ENCODE results near the gene LAMP1. TPM values are rescaled to one million over a fixed set of nuclear protein-coding genes. Genes with fewer than 3 reads are reported as not detected.
A peak's percentile ranks its signal among the peaks of the same experiment; 100 is the strongest.
"Not testable (repeated sequence)": the region's sequence is repeated elsewhere in the genome, so short reads cannot be mapped to it uniquely, and the experiment has no call there.

The LAMP1 gene
- 78.4 TPM for polyA plus RNA-seq (2012; ENCODE audit: insufficient read depth, insufficient read length)

- peak; percentile 95 for DNase-seq (ENCODE audit: low read depth, low spot score)
- peak within 1 kb of the TSS; percentile 89 for H3K4me3 ChIP-seq (ENCODE audit: low read length)
These were observed at the start of gene LAMP1 for GRCh38 chr13:113296823-113297369. Gene LAMP1, plus strand, starts transcription at chr13:113297239. Its CDS starts 196 bp downstream, at chr13:113297435.

- DNase-seq (ENCODE audit: low read depth, low spot score), result no peak
- no peak overlapping the region for H3K4me3 ChIP-seq (ENCODE audit: low read length)
These were observed 44.4 kb upstream of the LAMP1 start for GRCh38 chr13:113252516-113253095.

- DNase-seq (ENCODE audit: low read depth, low spot score); H3K4me3 ChIP-seq (ENCODE audit: low read length): not testable (repeated sequence)
These were observed 39.1 kb upstream of the LAMP1 start for GRCh38 chr13:113257908-113258307.

GRCh38 chr13:113258321-113259054 lies 38.6 kb upstream of the LAMP1 start:
- no peak for DNase-seq (ENCODE audit: low read depth, low spot score)

GRCh38 chr13:113260996-113261395 lies 36.0 kb upstream of the LAMP1 start:
- H3K4me3 ChIP-seq (ENCODE audit: low read length), result no peak overlapping the region
- DNase-seq (ENCODE audit: low read depth, low spot score), result no peak

More at GRCh38 chr13:113258321-113259054, 38.6 kb upstream of the LAMP1 start:
- no peak overlapping the region for H3K4me3 ChIP-seq (ENCODE audit: low read length)

GRCh38 chr13:113263016-113263415 lies 34.0 kb upstream of the LAMP1 start:
- DNase-seq (ENCODE audit: low read depth, low spot score); H3K4me3 ChIP-seq (ENCODE audit: low read length): not testable (repeated sequence)

- no peak for DNase-seq (ENCODE audit: low read depth, low spot score)
- H3K4me3 ChIP-seq (ENCODE audit: low read length), result no peak overlapping the region
These were observed 29.2 kb upstream of the LAMP1 start for GRCh38 chr13:113267642-113268405.

GRCh38 chr13:113272031-113272430 lies 25.0 kb upstream of the LAMP1 start:
- no peak overlapping the region for H3K4me3 ChIP-seq (ENCODE audit: low read length)
- no peak for DNase-seq (ENCODE audit: low read depth, low spot score)

- no peak overlapping the region for H3K4me3 ChIP-seq (ENCODE audit: low read length)
- no peak for DNase-seq (ENCODE audit: low read depth, low spot score)
These were observed 24.3 kb upstream of the LAMP1 start for GRCh38 chr13:113272701-113273181.

- DNase-seq (ENCODE audit: low read depth, low spot score), result no peak
- H3K4me3 ChIP-seq (ENCODE audit: low read length), result no peak overlapping the region
These were observed 23.7 kb upstream of the LAMP1 start for GRCh38 chr13:113273321-113273720.

- DNase-seq (ENCODE audit: low read depth, low spot score), result no peak
- no peak overlapping the region for H3K4me3 ChIP-seq (ENCODE audit: low read length)
These were observed 23.0 kb upstream of the LAMP1 start for GRCh38 chr13:113273851-113274590.

- no peak for DNase-seq (ENCODE audit: low read depth, low spot score)
- no peak overlapping the region for H3K4me3 ChIP-seq (ENCODE audit: low read length)
These were observed 22.3 kb upstream of the LAMP1 start for GRCh38 chr13:113274721-113275120.

- H3K4me3 ChIP-seq (ENCODE audit: low read length), result no peak overlapping the region
- peak; percentile 31 for DNase-seq (ENCODE audit: low read depth, low spot score)
These were observed 21.7 kb upstream of the LAMP1 start for GRCh38 chr13:113275387-113275786.

- no peak overlapping the region for H3K4me3 ChIP-seq (ENCODE audit: low read length)
- DNase-seq (ENCODE audit: low read depth, low spot score), result no peak
These were observed 16.9 kb upstream of the LAMP1 start for GRCh38 chr13:113280126-113280525.

GRCh38 chr13:113283904-113284303 lies 13.1 kb upstream of the LAMP1 start:
- no peak overlapping the region for H3K4me3 ChIP-seq (ENCODE audit: low read length)
- DNase-seq (ENCODE audit: low read depth, low spot score), result no peak

- H3K4me3 ChIP-seq (ENCODE audit: low read length), result no peak overlapping the region
- DNase-seq (ENCODE audit: low read depth, low spot score), result no peak
These were observed 8.2 kb upstream of the LAMP1 start for GRCh38 chr13:113288880-113289279.

GRCh38 chr13:113291129-113291528 lies 5.9 kb upstream of the LAMP1 start:
- no peak overlapping the region for H3K4me3 ChIP-seq (ENCODE audit: low read length)
- no peak for DNase-seq (ENCODE audit: low read depth, low spot score)

- H3K4me3 ChIP-seq (ENCODE audit: low read length), result peak overlapping the region; percentile 46
- DNase-seq (ENCODE audit: low read depth, low spot score), result peak; percentile 43
These were observed 4.8 kb upstream of the LAMP1 start for GRCh38 chr13:113292021-113292862.
